Peyer's patch (tissue), 4 donors: ENCODE measurements around the gene TMOD2.

ENCODE experiments used
- POLR2A ChIP-seq, 2 donors: fragments of 450-650 bp; IDR thresholded peaks; one replicate each; pipeline ENCODE4 v1.5.1; 2017; ENCODE audit warnings: antibody characterized with exemption in 2 of 2, mild to moderate bottlenecking in 2 of 2, moderate library complexity in 2 of 2
- TF ChIP-seq, protein P1 (sequence below), 6 experiments: fragments of 450-650 bp in 4 of 6; fragments of 200-600 bp in 2 of 6; sonication (generic) in 1 of 6; IDR thresholded peaks; one replicate each; pipeline ENCODE4 v1.5.1; 2017 to 2019; ENCODE audit warnings: antibody characterized with exemption in 6 of 6, mild to moderate bottlenecking in 3 of 6, moderate library complexity in 1 of 6

DNA sequence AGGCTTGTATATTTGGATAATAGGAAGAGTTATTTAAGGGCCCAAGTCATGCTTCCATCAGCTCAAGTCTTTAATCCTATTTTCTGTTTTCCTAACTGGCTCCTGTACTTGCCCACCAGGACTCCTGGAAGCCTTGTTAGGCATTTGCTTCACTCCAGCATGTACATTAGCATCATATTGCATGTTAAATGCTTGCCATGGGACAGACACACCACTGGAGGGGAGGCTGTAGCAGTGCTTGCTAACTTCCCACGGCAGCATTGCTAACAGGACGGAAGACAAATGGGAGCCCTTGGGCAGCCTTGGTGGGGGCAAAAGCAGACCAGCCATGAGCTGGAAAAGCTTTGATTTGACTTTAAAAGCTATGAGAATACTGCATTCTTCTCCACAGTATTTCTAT, 6.1 kb downstream of the TMOD2 start:
- TF ChIP-seq, protein P1, sequence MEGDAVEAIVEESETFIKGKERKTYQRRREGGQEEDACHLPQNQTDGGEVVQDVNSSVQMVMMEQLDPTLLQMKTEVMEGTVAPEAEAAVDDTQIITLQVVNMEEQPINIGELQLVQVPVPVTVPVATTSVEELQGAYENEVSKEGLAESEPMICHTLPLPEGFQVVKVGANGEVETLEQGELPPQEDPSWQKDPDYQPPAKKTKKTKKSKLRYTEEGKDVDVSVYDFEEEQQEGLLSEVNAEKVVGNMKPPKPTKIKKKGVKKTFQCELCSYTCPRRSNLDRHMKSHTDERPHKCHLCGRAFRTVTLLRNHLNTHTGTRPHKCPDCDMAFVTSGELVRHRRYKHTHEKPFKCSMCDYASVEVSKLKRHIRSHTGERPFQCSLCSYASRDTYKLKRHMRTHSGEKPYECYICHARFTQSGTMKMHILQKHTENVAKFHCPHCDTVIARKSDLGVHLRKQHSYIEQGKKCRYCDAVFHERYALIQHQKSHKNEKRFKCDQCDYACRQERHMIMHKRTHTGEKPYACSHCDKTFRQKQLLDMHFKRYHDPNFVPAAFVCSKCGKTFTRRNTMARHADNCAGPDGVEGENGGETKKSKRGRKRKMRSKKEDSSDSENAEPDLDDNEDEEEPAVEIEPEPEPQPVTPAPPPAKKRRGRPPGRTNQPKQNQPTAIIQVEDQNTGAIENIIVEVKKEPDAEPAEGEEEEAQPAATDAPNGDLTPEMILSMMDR (IDR thresholded peaks at IDR 0.05) = no peak
- TF ChIP-seq POLR2A (IDR thresholded peaks at IDR 0.05) = no peak
